OCI-LY7 (cell line): Measurements from ENCODE around the gene PLXNA1. TPM values are rescaled to one million over a fixed set of nuclear protein-coding genes. Genes with fewer than 3 reads are reported as not detected.

Experiments
- BruUV-seq: library from RNA; stranded (reverse); fragments of 400-500 nt; replicated peaks from 2 replicates; lab custom pipeline; 2021; lab: Mats Ljungman, UMichigan
- CTCF ChIA-PET: fragments of 300-600 bp; sonication (Branson Sonifier 250); formaldehyde crosslinking; loops from one replicate; lab custom pipeline; 2022; ENCODE audit warnings: antibody characterized with exemption; ENCODE audit not compliant: unreplicated experiment; lab: Charles Lee
- POLR2A ChIA-PET: fragments of 300-600 bp; sonication (Branson Sonifier 250); formaldehyde crosslinking; loops from one replicate; lab custom pipeline; 2022; ENCODE audit warnings: antibody characterized with exemption; lab: Charles Lee
- DNase-seq: peaks from one replicate; pipeline ENCODE4 v3.0.0-alpha.2; 2015; ENCODE audit warnings: low spot score
- H2AFZ ChIP-seq: fragments of 200-600 bp; sonication (generic), shearing (Covaris generic); 2 replicates; pipeline ENCODE4 v1.6.1; 2014; ENCODE audit warnings: mild to moderate bottlenecking, antibody characterized with exemption, low read length, moderate library complexity
- H3K27ac ChIP-seq: fragments of 200-600 bp; sonication (generic); 2 replicates; pipeline ENCODE4 v1.5.1; 2014; ENCODE audit warnings: mixed run types, low read depth, mild to moderate bottlenecking, moderate library complexity, low read length, inconsistent platforms; ENCODE audit not compliant: poor library complexity, severe bottlenecking
- H3K36me3 ChIP-seq: fragments of 200-600 bp; sonication (generic); 2 replicates; pipeline ENCODE4 v1.6.1; 2014; ENCODE audit warnings: mild to moderate bottlenecking, antibody characterized with exemption, low read length, moderate library complexity, mixed read lengths; ENCODE audit not compliant: insufficient read depth
- H3K4me1 ChIP-seq: fragments of 200-600 bp; sonication (generic); 2 replicates; pipeline ENCODE4 v1.5.1; 2014; ENCODE audit warnings: mild to moderate bottlenecking, low read length; ENCODE audit not compliant: insufficient read depth, poor library complexity, severe bottlenecking
- H3K4me2 ChIP-seq: fragments of 200-600 bp; sonication (generic); 2 replicates; pipeline ENCODE4 v1.6.1; 2014; ENCODE audit warnings: mild to moderate bottlenecking, low read length
- H3K4me3 ChIP-seq: fragments of 200-600 bp; sonication (generic); 2 replicates; pipeline ENCODE4 v1.5.1; 2014; ENCODE audit warnings: mild to moderate bottlenecking, low read depth, low read length; ENCODE audit not compliant: poor library complexity, severe bottlenecking
- H3K79me2 ChIP-seq: fragments of 200-600 bp; sonication (generic); 2 replicates; pipeline ENCODE4 v1.6.1; 2016; ENCODE audit warnings: low read depth, mild to moderate bottlenecking, low read length, moderate library complexity, mixed read lengths; ENCODE audit not compliant: insufficient read depth
- H3K9me2 ChIP-seq: fragments of 200-600 bp; sonication (generic); 2 replicates; pipeline ENCODE4 v1.6.1; 2016; ENCODE audit warnings: mild to moderate bottlenecking, low read length, mixed read lengths; ENCODE audit not compliant: insufficient read depth
- H3K9me3 ChIP-seq: fragments of 200-600 bp; sonication (generic); 2 replicates; pipeline ENCODE4 v1.6.1; 2014; ENCODE audit warnings: mild to moderate bottlenecking, mixed run types, low read length, mixed read lengths
- H4K20me1 ChIP-seq: fragments of 200-600 bp; sonication (generic); 2 replicates; pipeline ENCODE4 v1.6.1; 2014; ENCODE audit warnings: mild to moderate bottlenecking, antibody characterized with exemption, low read length, moderate library complexity, mixed read lengths; ENCODE audit not compliant: insufficient read depth
- CTCF ChIP-seq: fragments of 200-600 bp; sonication (generic); conservative IDR thresholded peaks from 2 replicates; pipeline ENCODE4 v1.5.1; 2014; ENCODE audit warnings: mild to moderate bottlenecking, antibody characterized with exemption, low read length, moderate library complexity, mixed read lengths
- EZH2phosphoT487 ChIP-seq: fragments of 200-600 bp; sonication (generic); IDR thresholded peaks from 2 replicates; pipeline ENCODE4 v1.6.1; 2018; ENCODE audit warnings: low read depth, borderline replicate concordance, mild to moderate bottlenecking, mixed run types, antibody characterized with exemption, low read length, moderate library complexity, mixed read lengths
- intact Hi-C: fragments of 100-400 bp; cut with micrococcal nuclease; formaldehyde crosslinking; loops from one replicate; pipeline ENCODE4 v1.10.0; 2022; ENCODE audit not compliant: unreplicated experiment
- total RNA-seq, 2 experiments: library from RNA; depleted of rRNA in 1 of 2; stranded (reverse); fragments of >200 nt in 1 of 2; shearing (Covaris generic) in 1 of 2; gene quantifications; 2 replicates each; pipeline ENCODE4 v1.2.3, GENCODE V29; 2014 to 2022

PLXNA1 gene
- total RNA-seq, 2 experiments from 2014 or later, result 3.6 to 4.4 TPM

- Histone ChIP-seq H2AFZ (no peak overlapping the region), H3K4me3 (no peak overlapping the region), H3K4me2 (no peak overlapping the region), H3K9me3 (no peaks in the 10 kb centered on the region), H4K20me1 (no peaks in the 10 kb centered on the region), H3K36me3 (no peaks in the 10 kb centered on the region), H3K4me1 (no peaks in the 10 kb centered on the region), H3K27ac (no peak overlapping the region), H3K9me2 (no peaks in the 10 kb centered on the region), H3K79me2 (no peaks in the 10 kb centered on the region)
- TF ChIP-seq CTCF (no peak), EZH2phosphoT487 (no peak)
- intact Hi-C loops, result no loop called here
- ChIA-PET POLR2A (no interaction called here), CTCF (no interaction called here)
- no peak for DNase-seq
- BruUV-seq, result no TSS peak
Observed at GRCh38 chr3:127028781-127029657, 46.1 kb downstream of the PLXNA1 start.

GRCh38 chr3:127029658-127030507 lies 47.0 kb downstream of the PLXNA1 start:
- H2AFZ ChIP-seq, result no peak overlapping the region

More at GRCh38 chr3:127029658-127030507, 47.0 kb downstream of the PLXNA1 start:
- H3K79me2 ChIP-seq, result no peaks in the 10 kb centered on the region
- intact Hi-C loops, result no loop called here
- ChIA-PET CTCF (no interaction called here), POLR2A (interaction anchor here (0.6 kb wide), 1 partner anchor 192 kb away, joined by 3 read pairs; no protein-coding TSS in a partner anchor)
- no peaks in the 10 kb centered on the region for H3K4me1 ChIP-seq
- H3K9me3 ChIP-seq, result no peaks in the 10 kb centered on the region
- no peak for DNase-seq
- no peak overlapping the region for H3K4me3 ChIP-seq
- no peak overlapping the region for H3K27ac ChIP-seq
- BruUV-seq, result no TSS peak
- H3K4me2 ChIP-seq, result no peak overlapping the region
- H3K9me2 ChIP-seq, result no peaks in the 10 kb centered on the region
- no peaks in the 10 kb centered on the region for H4K20me1 ChIP-seq
- no peaks in the 10 kb centered on the region for H3K36me3 ChIP-seq
- TF ChIP-seq EZH2phosphoT487 (no peak), CTCF (no peak)
